BJ (cell line): ENCODE measurements around the gene LRRC25. TPM values are rescaled to one million over a fixed set of nuclear protein-coding genes. Genes with fewer than 3 reads are reported as not detected.
"Not testable (repeated sequence)": the region's sequence is repeated elsewhere in the genome, so short reads cannot be mapped to it uniquely, and the experiment has no call there.

Experiments used
- CTCF ChIA-PET: fragments of 350-600 bp; formaldehyde crosslinking; extraction: SDS; loops from one replicate; lab custom pipeline; 2021; ENCODE audit warnings: antibody characterized with exemption, inconsistent platforms; lab: Yijun Ruan, JAX
- POLR2A ChIA-PET: fragments of 300-600 bp; sonication (Branson Sonifier 250); formaldehyde crosslinking; extraction: SDS; loops from one replicate; lab custom pipeline; 2021; ENCODE audit warnings: antibody characterized with exemption; lab: Charles Lee
- DNase-seq: peaks from one replicate; pipeline ENCODE4 v3.0.0-alpha.2; 2011; ENCODE audit warnings: low read depth
- H3K27me3 ChIP-seq: 2 replicates; pipeline ENCODE4 v1.6.0; 2011; ENCODE audit warnings: low read length; ENCODE audit not compliant: control insufficient read depth, insufficient read depth
- H3K36me3 ChIP-seq: 2 replicates; pipeline ENCODE4 v1.5.1; 2011; ENCODE audit warnings: low read length; ENCODE audit not compliant: control insufficient read depth, insufficient read depth
- H3K4me3 ChIP-seq: 2 replicates; pipeline ENCODE4 v1.5.1; 2011; ENCODE audit warnings: low read depth, mild to moderate bottlenecking, control low read depth, low read length
- polyA plus RNA-seq: library from polyadenylated mRNA; depleted of rRNA; stranded (reverse); fragments of >200 nt; gene quantifications from 2 replicates; pipeline ENCODE4 v1.2.3, GENCODE V29; 2011
- TF ChIP-seq, protein P1 (sequence below): IDR thresholded peaks from 2 replicates; pipeline ENCODE4 v1.5.1; 2011; ENCODE audit warnings: low read depth, mild to moderate bottlenecking, control low read depth, inconsistent platforms, low read length, moderate library complexity; ENCODE audit not compliant: insufficient read depth

Gene LRRC25
- polyA plus RNA-seq, 1 experiment = 0.06 TPM

DNA sequence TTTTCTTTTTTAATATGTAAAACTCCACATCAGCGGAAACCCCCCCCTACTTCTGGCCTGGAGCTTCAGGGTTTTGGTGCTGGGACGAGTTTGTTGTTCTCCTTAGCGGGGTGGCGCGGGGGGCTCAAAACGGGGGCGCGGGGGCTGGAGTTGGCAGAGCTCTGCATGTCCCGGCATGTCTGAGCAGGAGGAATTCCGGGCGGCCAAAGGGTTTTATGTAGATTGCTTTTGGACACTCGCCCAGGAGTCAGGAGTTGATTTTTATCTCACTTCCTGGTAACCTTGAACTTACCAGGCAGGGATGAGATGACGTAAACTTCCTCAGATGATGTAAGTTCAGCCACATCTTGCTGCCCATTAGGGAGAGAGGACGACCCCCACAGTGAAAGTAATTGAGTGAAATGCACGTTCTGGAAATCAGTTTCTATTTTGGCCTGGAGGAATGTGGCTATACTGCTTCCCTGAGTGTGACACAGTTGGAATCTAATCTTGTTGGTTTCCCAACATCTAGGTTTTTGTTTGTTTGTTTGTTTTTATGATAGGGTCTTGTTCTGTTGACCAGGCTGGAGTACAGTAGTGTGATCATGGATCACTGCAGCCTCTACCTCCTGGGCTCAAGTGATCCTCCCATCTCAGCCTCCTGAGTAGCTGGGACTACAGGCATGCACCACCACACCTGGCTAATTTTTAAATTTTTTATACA is 32.4 kb downstream of the LRRC25 start:
- Histone ChIP-seq H3K4me3 (no peak overlapping the region), H3K27me3 (no peaks in the 10 kb centered on the region), H3K36me3 (peaks cover 3% of the 10 kb centered on the region; the same call in 1 of the 2 replicates)
- peak; percentile 99 for DNase-seq
- TF ChIP-seq, protein P1, sequence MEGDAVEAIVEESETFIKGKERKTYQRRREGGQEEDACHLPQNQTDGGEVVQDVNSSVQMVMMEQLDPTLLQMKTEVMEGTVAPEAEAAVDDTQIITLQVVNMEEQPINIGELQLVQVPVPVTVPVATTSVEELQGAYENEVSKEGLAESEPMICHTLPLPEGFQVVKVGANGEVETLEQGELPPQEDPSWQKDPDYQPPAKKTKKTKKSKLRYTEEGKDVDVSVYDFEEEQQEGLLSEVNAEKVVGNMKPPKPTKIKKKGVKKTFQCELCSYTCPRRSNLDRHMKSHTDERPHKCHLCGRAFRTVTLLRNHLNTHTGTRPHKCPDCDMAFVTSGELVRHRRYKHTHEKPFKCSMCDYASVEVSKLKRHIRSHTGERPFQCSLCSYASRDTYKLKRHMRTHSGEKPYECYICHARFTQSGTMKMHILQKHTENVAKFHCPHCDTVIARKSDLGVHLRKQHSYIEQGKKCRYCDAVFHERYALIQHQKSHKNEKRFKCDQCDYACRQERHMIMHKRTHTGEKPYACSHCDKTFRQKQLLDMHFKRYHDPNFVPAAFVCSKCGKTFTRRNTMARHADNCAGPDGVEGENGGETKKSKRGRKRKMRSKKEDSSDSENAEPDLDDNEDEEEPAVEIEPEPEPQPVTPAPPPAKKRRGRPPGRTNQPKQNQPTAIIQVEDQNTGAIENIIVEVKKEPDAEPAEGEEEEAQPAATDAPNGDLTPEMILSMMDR = no peak
- CTCF ChIA-PET = interaction anchor here (0.8 to 7.8 kb wide), 8 partner anchors 16 to 51 kb away, joined by 4 to 57 read pairs (median 11); partner anchors contain the start of gene GDF15
- POLR2A ChIA-PET = interaction anchor here (0.6 kb wide), 1 partner anchor 59 kb away, joined by 7 read pairs; no protein-coding TSS in a partner anchor

DNA sequence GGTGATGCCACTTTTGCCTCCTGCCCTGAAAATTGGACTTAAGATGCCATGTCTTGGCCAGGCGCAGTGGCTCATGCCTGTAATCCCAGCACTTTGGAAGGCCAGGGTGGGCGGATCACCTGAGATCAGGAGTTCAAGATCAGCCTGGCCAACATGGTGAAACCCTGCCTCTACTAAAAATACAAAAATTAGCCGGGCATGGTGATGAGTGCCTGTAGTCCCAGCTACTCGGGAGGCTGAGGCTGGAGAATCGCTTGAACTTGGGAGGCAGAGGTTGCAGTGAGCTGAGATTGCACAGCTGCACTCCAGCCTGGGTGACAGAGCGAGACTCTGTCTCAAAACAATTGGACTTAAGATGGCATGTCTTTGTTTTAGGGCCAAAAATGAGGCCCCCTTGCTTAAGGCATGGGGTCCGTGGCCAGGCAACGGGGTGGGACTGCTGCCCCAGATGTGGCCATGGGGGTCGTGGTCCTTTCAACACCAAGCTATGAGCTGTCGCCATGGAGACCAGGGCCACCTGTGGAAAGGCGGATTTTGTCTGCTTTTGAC is 33.1 kb downstream of the LRRC25 start:
- ChIA-PET CTCF (interaction anchor here (0.6 to 7.8 kb wide), 9 partner anchors 15 to 683 kb away, joined by 3 to 57 read pairs (median 8); partner anchors contain the start of gene GDF15), POLR2A (interaction anchor here (0.6 kb wide), 1 partner anchor 60 kb away, joined by 7 read pairs; no protein-coding TSS in a partner anchor)
- DNase-seq = not testable (repeated sequence)

GRCh38 chr19:18363787-18364186 is 33.6 kb downstream of the LRRC25 start:
- ChIA-PET CTCF (interaction anchor here (0.6 to 7.8 kb wide), 6 partner anchors 14 to 682 kb away, joined by 3 to 57 read pairs (median 16); partner anchors contain the start of gene GDF15), POLR2A (no interaction called here)
- Histone ChIP-seq H3K27me3 (no peaks in the 10 kb centered on the region), H3K36me3 (peaks cover 5% of the 10 kb centered on the region; the same call in 1 of the 2 replicates), H3K4me3 (no peak overlapping the region)
- DNase-seq = no peak
- TF ChIP-seq, protein P1 = no peak

More for the DNA sequence above, 33.1 kb downstream of the LRRC25 start:
- H3K36me3 ChIP-seq, H3K4me3 ChIP-seq, H3K27me3 ChIP-seq: not testable (repeated sequence)

- Histone ChIP-seq H3K36me3 (peaks cover 5% of the 10 kb centered on the region; the same call in 1 of the 2 replicates), H3K27me3 (no peaks in the 10 kb centered on the region), H3K4me3 (no peak overlapping the region)
- POLR2A ChIA-PET = interaction anchor here (0.5 kb wide), 1 partner anchor 92 kb away, joined by 9 read pairs; no protein-coding TSS in a partner anchor
- DNase-seq = no peak
- CTCF ChIA-PET = interaction anchor here (1.1 to 7.8 kb wide), 5 partner anchors 14 to 47 kb away, joined by 3 to 57 read pairs (median 17); no protein-coding TSS in a partner anchor
- TF ChIP-seq, protein P1 = no peak
These were observed 34.4 kb downstream of the LRRC25 start for GRCh38 chr19:18362934-18363542.

DNA sequence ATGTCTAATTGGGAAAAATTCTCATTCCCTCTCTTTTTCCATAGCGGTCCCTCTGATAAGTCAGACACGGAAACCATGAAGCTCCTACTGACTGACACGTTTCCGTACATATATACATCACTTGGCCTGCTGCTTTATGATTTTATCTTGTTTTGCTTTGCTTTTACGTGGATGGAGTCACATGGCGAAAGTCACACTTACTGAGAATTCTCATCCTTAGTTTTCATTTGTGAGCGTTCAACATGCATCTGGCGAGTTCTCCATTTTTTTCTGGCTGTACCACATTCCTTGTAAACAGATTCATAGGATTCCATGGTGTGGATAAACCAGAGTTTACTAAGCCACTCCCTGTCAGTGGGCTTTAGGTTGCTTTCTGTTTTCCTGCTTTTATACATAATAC is 35.8 kb downstream of the LRRC25 start:
- DNase-seq = no peak
- Histone ChIP-seq H3K27me3 (no peaks in the 10 kb centered on the region), H3K36me3 (peaks cover 17% of the 10 kb centered on the region), H3K4me3 (no peak overlapping the region)
- ChIA-PET POLR2A (no interaction called here), CTCF (interaction anchor here (1.2 to 7.8 kb wide), 5 partner anchors 12 to 49 kb away, joined by 4 to 57 read pairs (median 10); partner anchors contain the start of gene GDF15)
- TF ChIP-seq, protein P1 = no peak
